ES-I3 (cell line): ENCODE measurements around the gene VAPB.

Experiments
- H3K36me3 ChIP-seq: 2 replicates; pipeline ENCODE4 v1.6.1; 2013; ENCODE audit warnings: mild to moderate bottlenecking, low read length, control low read depth, moderate library complexity; ENCODE audit not compliant: insufficient read depth
- H3K4me1 ChIP-seq: 2 replicates; pipeline ENCODE4 v1.6.1; 2013; ENCODE audit warnings: mild to moderate bottlenecking, control low read depth, low read length; ENCODE audit not compliant: insufficient read depth
- H3K9ac ChIP-seq: 2 replicates; pipeline ENCODE4 v1.6.1; 2013; ENCODE audit warnings: low read depth, mild to moderate bottlenecking, low read length, moderate library complexity
- H3K9me3 ChIP-seq: 2 replicates; pipeline ENCODE4 v1.6.1; 2013; ENCODE audit warnings: mild to moderate bottlenecking, low read length, moderate library complexity; ENCODE audit not compliant: control insufficient read depth, insufficient read depth

The VAPB gene

DNA sequence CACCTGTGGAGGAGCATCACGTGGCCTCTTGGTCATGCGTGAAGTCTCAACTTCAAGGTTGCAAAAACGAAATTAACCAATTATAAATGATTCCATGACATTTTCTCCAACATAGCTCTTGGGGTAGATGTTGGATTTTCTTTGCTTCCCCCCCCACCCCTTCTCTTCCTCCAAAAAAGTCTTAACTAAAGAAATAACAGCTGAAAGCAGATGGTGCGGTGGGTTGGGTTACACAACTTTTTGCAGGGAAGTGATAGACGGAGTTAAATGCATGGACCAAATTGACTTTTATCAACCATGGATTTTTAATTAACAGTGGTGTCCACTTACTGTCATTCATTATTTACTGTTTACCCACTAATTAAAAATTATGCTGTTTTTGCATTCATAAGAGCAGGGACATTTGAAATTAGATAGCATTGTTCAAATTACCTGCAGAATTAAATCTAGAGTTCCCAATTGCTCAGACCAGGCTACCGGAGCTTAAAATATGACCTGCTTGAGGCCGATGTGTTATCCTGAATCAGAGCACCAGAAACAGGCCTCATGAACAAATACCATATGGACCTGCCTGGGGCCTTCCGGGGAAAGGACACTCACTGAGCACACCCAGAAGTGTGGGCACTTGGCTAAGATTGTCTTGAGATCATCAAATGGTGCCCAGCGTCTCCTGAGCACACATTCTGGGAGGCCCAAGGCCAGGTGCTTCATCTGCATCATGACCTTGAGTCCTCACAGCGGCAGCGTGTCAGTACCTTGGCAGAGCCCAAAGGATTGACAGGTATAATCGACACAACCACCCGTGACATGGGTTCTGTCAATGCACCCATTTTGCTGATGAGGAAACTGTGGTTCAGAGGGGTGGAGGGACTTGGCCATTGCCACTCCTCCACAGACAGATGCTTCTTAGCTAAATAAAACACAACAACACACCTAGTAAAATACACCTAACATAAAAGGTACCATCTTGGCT lies 84.7 kb downstream of the VAPB start:
- Histone ChIP-seq H3K4me1 (no peaks in the 10 kb centered on the region), H3K36me3 (no peaks in the 10 kb centered on the region), H3K9ac (no peak overlapping the region), H3K9me3 (peaks cover 3% of the 10 kb centered on the region)

DNA sequence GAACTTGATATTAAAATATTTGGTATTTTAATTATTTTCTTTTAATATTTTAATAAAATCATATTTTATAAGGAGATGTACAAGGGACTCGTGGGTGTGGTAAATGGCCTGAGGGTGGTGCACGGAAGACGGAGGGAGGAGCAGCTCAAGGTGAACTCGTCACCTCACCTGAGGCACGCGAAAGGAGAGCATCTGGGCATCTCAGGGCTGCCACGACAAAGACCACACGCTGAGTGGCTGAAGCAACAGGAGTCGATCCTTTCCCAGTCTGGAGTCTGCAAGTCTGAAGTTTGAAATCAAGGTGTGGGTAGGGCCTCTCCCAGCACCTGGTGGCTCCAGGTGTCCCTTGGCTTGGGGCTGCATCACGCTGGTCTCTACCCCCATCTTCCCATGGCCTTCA lies 86.4 kb downstream of the VAPB start:
- no peaks in the 10 kb centered on the region for H3K36me3 ChIP-seq
- no peaks in the 10 kb centered on the region for H3K4me1 ChIP-seq
- H3K9me3 ChIP-seq = peaks cover 3% of the 10 kb centered on the region
- H3K9ac ChIP-seq = no peak overlapping the region

DNA sequence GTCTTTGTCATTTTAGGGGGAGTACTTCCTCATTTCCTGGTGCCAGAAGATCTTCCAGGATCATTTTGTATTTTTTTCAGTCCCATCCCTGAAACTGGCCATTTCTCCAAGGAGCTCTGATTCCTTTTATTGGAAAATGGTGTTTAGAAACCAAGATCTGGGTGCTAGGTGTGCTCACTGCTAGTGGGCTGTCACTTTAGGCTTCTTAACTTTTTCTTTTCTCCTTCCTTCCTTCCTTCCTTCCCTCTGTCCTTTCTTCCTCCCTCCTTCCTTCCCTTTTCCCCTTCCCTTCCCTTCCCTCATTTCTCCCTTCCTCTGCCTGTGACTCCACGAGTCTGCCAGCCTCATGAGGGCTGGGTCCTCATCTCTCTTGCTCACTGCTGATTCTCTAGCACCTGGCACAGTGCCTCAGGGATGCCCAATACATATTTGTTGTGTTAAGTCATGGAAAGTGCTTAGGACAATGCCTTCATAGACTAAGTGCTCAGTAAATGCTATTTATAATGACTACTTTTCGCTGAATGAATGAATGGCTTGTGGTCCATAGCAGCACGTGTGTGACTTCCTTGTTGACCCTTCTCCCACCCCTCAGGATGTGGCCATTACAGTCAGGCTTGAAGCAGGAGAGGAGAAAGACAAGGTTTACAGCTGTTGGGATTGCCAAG lies 89.2 kb downstream of the VAPB start:
- Histone ChIP-seq H3K9me3 (peaks cover 3% of the 10 kb centered on the region), H3K36me3 (no peaks in the 10 kb centered on the region), H3K9ac (no peak overlapping the region)

DNA sequence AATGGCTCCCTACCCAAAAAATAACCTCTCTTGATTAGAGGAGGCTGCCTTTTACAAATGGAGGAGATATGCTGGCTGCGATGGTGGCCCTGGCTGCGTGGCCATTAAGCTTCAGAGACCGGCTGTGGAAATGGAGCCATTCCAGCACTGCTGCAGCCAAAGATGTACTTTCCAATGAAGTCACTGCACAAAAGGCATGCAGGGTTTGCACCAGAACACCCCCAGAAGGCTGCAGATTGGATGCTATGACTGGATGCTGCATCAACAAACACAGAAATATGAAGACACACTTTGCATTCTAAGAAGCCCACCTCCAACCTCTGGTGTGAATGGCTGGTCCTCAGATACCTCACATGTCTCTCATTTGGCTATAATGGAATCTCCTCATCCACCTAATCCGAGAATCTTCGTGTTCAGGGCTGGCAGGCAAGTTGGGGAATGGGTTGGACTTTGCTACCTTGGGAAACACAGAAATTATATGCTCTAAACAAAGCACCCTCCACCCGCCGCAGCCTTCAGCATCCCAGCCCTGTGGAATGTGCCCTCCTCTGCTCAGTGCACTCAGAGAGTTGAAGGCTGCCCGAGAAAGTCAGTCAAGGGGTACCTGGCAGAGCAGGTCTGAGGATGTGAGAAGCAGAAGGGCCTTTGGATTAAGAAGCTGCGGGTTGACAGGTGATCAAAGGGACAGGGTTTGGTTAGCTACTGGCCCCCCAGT lies 90.9 kb downstream of the VAPB start:
- Histone ChIP-seq H3K4me1 (peaks cover 3% of the 10 kb centered on the region; the same call in 1 of the 2 replicates), H3K36me3 (no peaks in the 10 kb centered on the region), H3K9ac (no peak overlapping the region), H3K9me3 (peaks cover 3% of the 10 kb centered on the region)

More for the DNA sequence above, 89.2 kb downstream of the VAPB start:
- H3K4me1 ChIP-seq = peaks cover 3% of the 10 kb centered on the region; the same call in 1 of the 2 replicates

DNA sequence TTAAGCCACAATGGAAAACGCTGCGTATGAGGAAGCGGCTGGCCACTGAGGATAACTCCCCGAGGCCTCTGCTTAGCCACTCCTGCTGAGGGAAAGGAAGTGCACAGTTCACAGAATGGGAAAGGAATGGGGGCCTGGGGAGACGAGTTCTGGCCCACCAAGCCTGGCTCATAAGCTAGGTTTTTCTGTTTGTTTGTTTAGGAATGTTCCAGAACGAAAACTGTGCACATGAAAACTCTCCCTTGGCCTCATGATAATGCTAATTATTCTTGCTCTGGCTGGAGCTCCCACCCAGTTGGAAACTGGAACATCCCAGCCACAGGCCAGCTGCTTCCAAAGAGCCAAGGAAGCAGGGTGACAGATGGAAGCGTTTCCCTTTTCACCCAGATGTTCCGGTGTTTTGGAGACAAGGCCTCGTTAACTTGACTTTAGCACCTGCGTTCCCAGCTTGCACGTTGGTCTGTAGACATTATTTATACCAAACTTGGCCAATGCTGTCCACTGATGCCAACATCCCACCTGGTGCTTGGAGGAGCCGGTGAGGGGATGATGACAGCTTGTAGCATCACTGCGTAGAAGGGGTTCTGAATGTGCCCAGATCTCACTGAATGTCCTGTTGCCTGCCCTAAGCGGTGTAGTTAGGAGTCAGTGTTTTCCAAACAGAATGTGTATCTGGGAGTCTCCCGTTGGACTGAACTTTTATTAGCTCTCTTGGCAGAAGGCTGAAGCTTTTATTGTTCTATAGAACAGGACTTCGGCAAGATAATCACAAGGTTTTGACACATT lies 91.7 kb downstream of the VAPB start:
- Histone ChIP-seq H3K9ac (no peak overlapping the region), H3K4me1 (peaks cover 3% of the 10 kb centered on the region; the same call in 1 of the 2 replicates), H3K36me3 (no peaks in the 10 kb centered on the region), H3K9me3 (peaks cover 7% of the 10 kb centered on the region)

DNA sequence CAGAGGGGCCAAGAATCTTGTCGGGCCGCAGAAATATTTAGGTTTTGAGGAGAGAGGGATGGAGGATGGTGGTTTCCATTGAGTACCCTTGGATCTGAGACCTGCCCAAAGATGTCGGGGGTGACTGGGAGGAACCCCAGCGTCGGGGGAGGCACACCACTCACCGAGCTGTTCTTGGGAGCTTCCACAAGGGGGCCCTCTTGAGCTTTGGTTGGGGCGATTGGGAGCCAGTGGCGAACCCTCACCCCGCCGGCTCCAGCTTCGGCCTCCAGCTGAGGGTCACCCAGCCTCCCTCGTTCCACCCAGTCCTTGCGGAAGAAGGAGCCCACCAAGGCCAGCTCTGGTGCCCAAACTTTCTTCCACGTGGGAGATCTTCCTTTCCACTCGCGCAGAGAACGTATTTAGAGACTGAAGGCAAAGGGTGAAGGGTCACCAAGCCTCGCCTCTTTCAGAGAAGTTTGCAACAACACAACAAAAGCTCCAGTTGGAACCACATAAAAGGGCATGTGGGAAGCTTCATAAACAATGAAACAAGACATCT lies 92.5 kb downstream of the VAPB start:
- H3K36me3 ChIP-seq = no peaks in the 10 kb centered on the region
- peak overlapping the region; percentile 25; the same call in 1 of the 2 replicates for H3K9ac ChIP-seq
- peaks cover 13% of the 10 kb centered on the region for H3K9me3 ChIP-seq
- H3K4me1 ChIP-seq = peaks cover 3% of the 10 kb centered on the region; the same call in 1 of the 2 replicates

DNA sequence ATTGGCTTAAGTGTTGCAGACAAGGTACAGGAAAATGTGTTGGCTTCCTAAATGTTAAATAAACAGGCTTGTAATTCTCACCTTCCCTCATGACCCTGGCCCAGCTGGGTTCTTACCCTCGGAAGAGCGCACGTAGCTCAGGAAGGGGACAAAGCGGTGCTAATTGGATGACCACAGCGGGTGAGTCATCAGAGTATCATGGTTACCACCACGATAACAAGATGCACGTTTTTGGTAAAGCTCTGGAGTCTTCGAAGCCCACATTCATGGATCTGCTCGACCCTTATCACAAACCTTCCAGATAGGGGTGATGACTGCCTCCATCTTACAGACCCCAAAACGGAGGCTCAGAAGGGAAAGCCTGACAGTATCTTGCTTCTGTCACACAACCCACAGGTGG lies 93.4 kb downstream of the VAPB start:
- Histone ChIP-seq H3K4me1 (peaks cover 3% of the 10 kb centered on the region; the same call in 1 of the 2 replicates), H3K9ac (no peak overlapping the region), H3K36me3 (no peaks in the 10 kb centered on the region), H3K9me3 (peaks cover 13% of the 10 kb centered on the region)

DNA sequence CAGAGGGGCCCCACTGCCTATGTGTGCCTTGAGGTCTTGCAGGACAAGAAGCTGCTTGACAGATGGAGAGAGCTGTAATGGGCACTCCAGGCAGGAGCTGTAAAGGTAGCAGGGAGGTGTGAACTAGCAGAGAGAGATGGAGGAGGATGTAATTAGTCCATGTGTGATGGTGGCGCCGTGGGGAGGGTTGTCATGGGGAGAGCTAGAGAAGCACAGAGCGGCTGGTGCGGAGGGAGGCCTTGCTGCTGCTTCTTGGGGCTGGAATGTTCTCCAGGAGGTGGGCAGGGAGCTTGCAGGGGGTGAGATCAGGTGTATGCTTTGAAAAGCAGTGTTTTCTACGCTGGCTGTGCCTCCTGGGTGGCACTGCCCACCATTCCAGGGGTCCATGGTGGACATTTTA lies 94.0 kb downstream of the VAPB start:
- Histone ChIP-seq H3K4me1 (peaks cover 3% of the 10 kb centered on the region; the same call in 1 of the 2 replicates), H3K9ac (no peak overlapping the region), H3K36me3 (no peaks in the 10 kb centered on the region), H3K9me3 (peaks cover 17% of the 10 kb centered on the region)

DNA sequence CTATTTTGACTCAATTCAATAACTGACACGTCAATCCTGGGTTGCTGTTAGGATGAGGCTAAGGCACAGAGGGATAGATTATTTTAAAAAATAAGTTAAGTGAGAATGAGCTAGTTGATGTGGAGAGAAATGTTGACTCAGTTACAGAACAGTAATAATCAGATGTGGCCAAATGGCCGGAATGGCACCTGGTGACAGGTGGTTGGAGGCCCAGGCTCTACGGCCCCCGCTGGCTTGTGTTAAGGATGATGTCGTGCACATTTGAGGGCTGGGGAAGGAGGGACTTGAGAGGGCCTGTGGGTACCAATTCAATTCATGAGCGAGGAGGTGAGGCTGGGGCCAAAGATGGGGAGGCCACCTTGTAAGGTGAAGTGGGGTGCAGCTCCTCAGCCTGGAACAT lies 94.4 kb downstream of the VAPB start:
- Histone ChIP-seq H3K9ac (no peak overlapping the region), H3K4me1 (peaks cover 3% of the 10 kb centered on the region; the same call in 1 of the 2 replicates), H3K9me3 (peaks cover 17% of the 10 kb centered on the region), H3K36me3 (no peaks in the 10 kb centered on the region)

DNA sequence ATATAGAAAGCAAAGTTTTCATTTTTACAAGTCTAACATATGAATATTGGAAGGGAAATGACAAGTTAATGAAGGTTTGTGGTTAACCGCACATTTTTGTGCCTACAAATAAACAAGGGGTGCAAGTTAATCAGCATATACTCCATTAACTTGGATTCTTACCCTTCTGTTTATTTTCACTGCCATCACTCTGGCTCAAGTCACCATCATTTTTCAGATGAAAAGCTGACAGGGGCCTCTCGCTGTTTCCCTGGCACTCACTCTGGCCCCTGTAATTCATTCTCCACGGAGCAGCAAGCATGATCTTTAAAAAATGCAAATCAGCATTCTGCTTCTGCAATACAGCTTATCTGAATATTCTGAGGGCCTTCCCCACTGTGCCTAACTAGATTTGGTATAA lies 96.4 kb downstream of the VAPB start:
- Histone ChIP-seq H3K9me3 (peaks cover 17% of the 10 kb centered on the region), H3K9ac (no peak overlapping the region), H3K4me1 (peaks cover 3% of the 10 kb centered on the region; the same call in 1 of the 2 replicates), H3K36me3 (no peaks in the 10 kb centered on the region)

DNA sequence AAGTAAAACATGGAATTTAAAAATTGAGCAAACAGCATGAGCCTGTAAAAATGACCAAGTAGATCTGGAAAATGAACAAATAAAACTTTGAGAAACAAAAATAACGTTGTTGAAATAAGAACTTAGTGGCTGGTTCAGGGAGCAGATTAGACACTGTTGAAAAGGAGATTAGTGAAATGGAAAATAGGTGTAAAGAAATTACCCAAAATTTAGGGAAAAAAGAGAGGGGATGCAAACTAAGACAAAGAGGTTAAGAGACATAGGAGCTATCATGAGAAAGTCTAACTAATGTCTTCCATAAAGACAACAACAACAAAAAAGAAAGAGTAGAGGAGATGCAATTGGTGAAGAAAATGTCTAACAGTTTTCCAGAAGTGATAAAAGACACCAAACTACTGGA lies 97.2 kb downstream of the VAPB start:
- Histone ChIP-seq H3K9me3 (peaks cover 17% of the 10 kb centered on the region), H3K9ac (no peak overlapping the region), H3K36me3 (no peaks in the 10 kb centered on the region), H3K4me1 (peaks cover 3% of the 10 kb centered on the region; the same call in 1 of the 2 replicates)

DNA sequence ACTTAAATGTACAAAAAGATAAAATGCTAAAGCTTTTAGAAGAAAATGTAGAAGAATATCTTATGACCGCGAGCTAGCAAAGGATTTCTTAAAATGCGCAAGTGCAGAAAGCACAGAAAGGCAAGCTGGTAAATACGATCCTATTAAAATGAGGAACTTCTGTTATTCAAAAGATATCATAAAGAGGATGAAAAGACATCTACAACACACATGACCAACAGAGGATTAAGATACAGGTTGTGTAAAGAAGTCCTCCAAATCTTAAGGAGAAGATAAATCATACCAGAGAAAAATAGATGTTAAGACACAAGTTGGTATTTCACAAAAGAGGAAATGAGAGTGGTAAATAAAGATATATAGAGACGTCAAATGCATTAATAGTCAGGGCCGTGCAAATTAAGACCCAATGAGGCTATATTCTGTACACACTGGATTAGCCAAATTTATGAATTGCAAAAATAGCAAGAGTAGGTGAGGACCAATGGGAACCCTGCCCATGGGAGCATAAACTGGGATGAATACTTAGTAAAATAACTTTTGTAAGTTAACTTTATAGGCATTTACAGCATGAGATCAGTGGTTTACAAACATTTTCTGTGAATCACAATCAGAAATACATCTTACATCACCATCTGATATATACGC lies 103.2 kb downstream of the VAPB start:
- Histone ChIP-seq H3K36me3 (no peaks in the 10 kb centered on the region), H3K9ac (no peak overlapping the region), H3K4me1 (no peaks in the 10 kb centered on the region), H3K9me3 (peaks cover 7% of the 10 kb centered on the region)
